H9 (cell line): ENCODE measurements around the gene GNPAT. TPM values are rescaled to one million over a fixed set of nuclear protein-coding genes. Genes with fewer than 3 reads are reported as not detected.

Experiments used
- DNase-seq: peaks from one replicate; pipeline ENCODE4 v3.0.0-alpha.2; 2017
- H2AFZ ChIP-seq: one replicate; pipeline ENCODE4 v1.6.1; 2013; ENCODE audit warnings: mild to moderate bottlenecking, low read length, control low read depth, moderate library complexity
- H2AK5ac ChIP-seq: 2 replicates; pipeline ENCODE4 v1.6.1; 2013; ENCODE audit warnings: low read length, control low read depth, mixed read lengths; ENCODE audit not compliant: insufficient read length
- H2BK120ac ChIP-seq: one replicate; pipeline ENCODE4 v1.6.1; 2013; ENCODE audit warnings: low read depth, mild to moderate bottlenecking, low read length, control low read depth, inconsistent platforms; ENCODE audit not compliant: poor library complexity, severe bottlenecking
- H2BK12ac ChIP-seq: 2 replicates; pipeline ENCODE4 v1.6.1; 2013; ENCODE audit warnings: low read length, control low read depth, mixed read lengths, low read depth; ENCODE audit not compliant: insufficient read length
- H2BK15ac ChIP-seq: 2 replicates; pipeline ENCODE4 v1.6.1; 2013; ENCODE audit warnings: low read depth, low read length, control low read depth
- H2BK20ac ChIP-seq: one replicate; pipeline ENCODE4 v1.6.1; 2013; ENCODE audit warnings: low read depth, mild to moderate bottlenecking, low read length, control low read depth, inconsistent platforms; ENCODE audit not compliant: poor library complexity, severe bottlenecking
- H2BK5ac ChIP-seq: 2 replicates; pipeline ENCODE4 v1.6.1; 2013; ENCODE audit warnings: low read length, control low read depth, mixed read lengths; ENCODE audit not compliant: insufficient read length
- H3K14ac ChIP-seq: 2 replicates; pipeline ENCODE4 v1.6.1; 2013; ENCODE audit warnings: low read length, control low read depth; ENCODE audit not compliant: insufficient read depth
- H3K18ac ChIP-seq: 2 replicates; pipeline ENCODE4 v1.6.1; 2013; ENCODE audit warnings: low read depth, mild to moderate bottlenecking, mixed read lengths, low read length, control low read depth; ENCODE audit not compliant: insufficient read length
- H3K23ac ChIP-seq: 2 replicates; pipeline ENCODE4 v1.6.1; 2013; ENCODE audit warnings: low read length, control low read depth, mixed read lengths, low read depth; ENCODE audit not compliant: insufficient read length
- H3K23me2 ChIP-seq: 2 replicates; pipeline ENCODE4 v1.6.1; 2013; ENCODE audit warnings: low read depth, mild to moderate bottlenecking, mixed read lengths, low read length, control low read depth; ENCODE audit not compliant: insufficient read length, poor library complexity, severe bottlenecking
- H3K27ac ChIP-seq: 2 replicates; pipeline ENCODE4 v1.5.1; 2013; ENCODE audit warnings: low read length, control low read depth, mixed read lengths, low read depth; ENCODE audit not compliant: insufficient read length
- H3K27me3 ChIP-seq: 2 replicates; pipeline ENCODE4 v1.6.1; 2013; ENCODE audit warnings: low read length, control low read depth, inconsistent platforms; ENCODE audit not compliant: insufficient read depth
- H3K4ac ChIP-seq: 2 replicates; pipeline ENCODE4 v1.6.1; 2013; ENCODE audit warnings: low read depth, mild to moderate bottlenecking, control low read depth, inconsistent platforms, low read length, moderate library complexity
- H3K4me1 ChIP-seq: 2 replicates; pipeline ENCODE4 v1.6.1; 2013; ENCODE audit warnings: low read length, control low read depth, inconsistent platforms; ENCODE audit not compliant: insufficient read depth
- H3K4me2 ChIP-seq: 2 replicates; pipeline ENCODE4 v1.6.1; 2013; ENCODE audit warnings: low read length, control low read depth, mixed read lengths; ENCODE audit not compliant: insufficient read length, insufficient read depth
- H3K56ac ChIP-seq: 2 replicates; pipeline ENCODE4 v1.6.1; 2013; ENCODE audit warnings: low read depth, mild to moderate bottlenecking, mixed read lengths, low read length, control low read depth; ENCODE audit not compliant: insufficient read length
- H3K79me1 ChIP-seq: 2 replicates; pipeline ENCODE4 v1.6.1; 2013; ENCODE audit warnings: low read depth, mild to moderate bottlenecking, moderate library complexity, low read length, control low read depth, inconsistent platforms; ENCODE audit not compliant: insufficient read depth, poor library complexity, severe bottlenecking
- H3K79me2 ChIP-seq: 2 replicates; pipeline ENCODE4 v1.6.1; 2013; ENCODE audit warnings: low read length, control low read depth, inconsistent platforms; ENCODE audit not compliant: insufficient read depth
- H3K9ac ChIP-seq: 2 replicates; pipeline ENCODE4 v1.6.1; 2013; ENCODE audit warnings: low read length, control low read depth, mixed read lengths; ENCODE audit not compliant: insufficient read length; ENCODE audit errors: extremely low read depth
- H3K9me3 ChIP-seq: one replicate; pipeline ENCODE4 v1.6.1; 2013; ENCODE audit warnings: low read depth, low read length, inconsistent platforms; ENCODE audit not compliant: control insufficient read depth
- H3T11ph ChIP-seq: one replicate; pipeline ENCODE4 v1.6.1; 2013; ENCODE audit warnings: mild to moderate bottlenecking, low read length, control low read depth, inconsistent platforms
- H4K20me1 ChIP-seq: one replicate; pipeline ENCODE4 v1.6.1; 2013; ENCODE audit not compliant: control insufficient read depth, insufficient read length, insufficient read depth
- H4K5ac ChIP-seq: 2 replicates; pipeline ENCODE4 v1.6.1; 2013; ENCODE audit warnings: low read depth, mild to moderate bottlenecking, mixed read lengths, low read length, control low read depth; ENCODE audit not compliant: insufficient read length
- H4K8ac ChIP-seq: replicated peaks from 2 replicates; pipeline ENCODE4 v1.6.1; 2013; ENCODE audit warnings: low read length, control low read depth, mixed read lengths, low read depth; ENCODE audit not compliant: insufficient read length
- H4K91ac ChIP-seq: 2 replicates; pipeline ENCODE4 v1.6.1; 2013; ENCODE audit warnings: low read depth, mild to moderate bottlenecking, moderate library complexity, mixed read lengths, low read length, control low read depth; ENCODE audit not compliant: insufficient read length
- H3K27ac Mint-ChIP-seq, 3 experiments: 2 replicates in 2 of 3; 3 replicates in 1 of 3; pipeline ENCODE4 v1.8.0; 2020 to 2021; ENCODE audit warnings: mixed read lengths in 3 of 3, mild to moderate bottlenecking in 1 of 3, moderate library complexity in 1 of 3
- H3K27me3 Mint-ChIP-seq: 2 replicates; pipeline ENCODE4 v1.8.0; 2021; ENCODE audit warnings: low read depth, mild to moderate bottlenecking, moderate library complexity, mixed read lengths
- H3K36me3 Mint-ChIP-seq, 3 experiments: 2 replicates in 2 of 3; 3 replicates in 1 of 3; pipeline ENCODE4 v1.8.0; 2020 to 2021; ENCODE audit warnings: low read depth in 3 of 3, mixed read lengths in 3 of 3; ENCODE audit not compliant: insufficient read depth in 1 of 3
- H3K4me1 Mint-ChIP-seq, 2 experiments: 2 replicates each; pipeline ENCODE4 v1.8.0; 2020; ENCODE audit warnings: mixed read lengths in 2 of 2
- H3K4me3 Mint-ChIP-seq, 2 experiments: 2 replicates in 1 of 2; 3 replicates in 1 of 2; pipeline ENCODE4 v1.8.0; 2020 to 2021; ENCODE audit warnings: mild to moderate bottlenecking in 2 of 2, mixed read lengths in 2 of 2, moderate library complexity in 1 of 2
- H3K9me3 Mint-ChIP-seq, 2 experiments: 2 replicates in 1 of 2; 3 replicates in 1 of 2; pipeline ENCODE4 v1.8.0; 2020; ENCODE audit warnings: mild to moderate bottlenecking in 2 of 2, mixed read lengths in 2 of 2, moderate library complexity in 1 of 2
- WGBS: extraction: QIAGEN DNeasy Blood & Tissue Kit; methylation state at CpG from one replicate; pipeline ENCODE4 v1.1.7; 2013; ENCODE audit warnings: missing lambda C conversion rate, low lambda C conversion rate, mixed read lengths; ENCODE audit not compliant: insufficient read length; ENCODE audit errors: extremely low coverage; 5-methylcytosine and 5-hydroxymethylcytosine counted together
- total RNA-seq: library from RNA; stranded (reverse); gene quantifications from 2 replicates; pipeline ENCODE4 v1.2.1, GENCODE V29; 2021
- TF ChIP-seq, protein P1 (sequence below): fragments of 200-600 bp; sonication (generic); conservative IDR thresholded peaks from 3 replicates; pipeline ENCODE4 v1.8.0; 2021; ENCODE audit warnings: antibody characterized with exemption, mild to moderate bottlenecking

The GNPAT gene
- total RNA-seq, 1 experiment from 2014 or later = 38.1 TPM

DNA sequence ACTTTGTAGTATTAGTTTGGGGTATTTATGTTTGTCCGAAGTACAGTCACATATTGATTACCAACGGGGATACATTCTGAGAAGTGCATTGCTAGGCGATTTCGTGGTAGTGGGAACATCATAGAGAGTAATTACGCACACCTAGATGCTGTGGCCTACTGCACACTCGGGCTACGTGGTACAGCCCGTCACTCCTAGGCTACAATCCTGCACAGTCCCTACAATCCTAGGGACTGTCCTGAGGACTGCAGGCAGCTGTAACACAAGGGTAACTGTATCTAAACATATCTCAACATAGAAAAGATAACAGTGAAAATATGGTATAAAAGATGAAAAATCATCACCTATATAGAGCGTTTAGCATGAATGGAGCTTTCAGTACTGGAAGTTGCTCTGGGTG is 78.1 kb downstream of the GNPAT start:
- Mint-ChIP-seq H3K27me3 (no peaks in the 10 kb centered on the region; the same call in 1 of the 2 replicates), H3K9me3 (no peaks in the 10 kb centered on the region), H3K4me3 (no peak overlapping the region), H3K27ac (no peak overlapping the region; a peak in 1 of 7 replicates), H3K36me3 (no peaks in the 10 kb centered on the region), H3K4me1 (peaks cover 3% of the 10 kb centered on the region in 2 experiments; a peak in 3 of 4 replicates)
- TF ChIP-seq, protein P1, sequence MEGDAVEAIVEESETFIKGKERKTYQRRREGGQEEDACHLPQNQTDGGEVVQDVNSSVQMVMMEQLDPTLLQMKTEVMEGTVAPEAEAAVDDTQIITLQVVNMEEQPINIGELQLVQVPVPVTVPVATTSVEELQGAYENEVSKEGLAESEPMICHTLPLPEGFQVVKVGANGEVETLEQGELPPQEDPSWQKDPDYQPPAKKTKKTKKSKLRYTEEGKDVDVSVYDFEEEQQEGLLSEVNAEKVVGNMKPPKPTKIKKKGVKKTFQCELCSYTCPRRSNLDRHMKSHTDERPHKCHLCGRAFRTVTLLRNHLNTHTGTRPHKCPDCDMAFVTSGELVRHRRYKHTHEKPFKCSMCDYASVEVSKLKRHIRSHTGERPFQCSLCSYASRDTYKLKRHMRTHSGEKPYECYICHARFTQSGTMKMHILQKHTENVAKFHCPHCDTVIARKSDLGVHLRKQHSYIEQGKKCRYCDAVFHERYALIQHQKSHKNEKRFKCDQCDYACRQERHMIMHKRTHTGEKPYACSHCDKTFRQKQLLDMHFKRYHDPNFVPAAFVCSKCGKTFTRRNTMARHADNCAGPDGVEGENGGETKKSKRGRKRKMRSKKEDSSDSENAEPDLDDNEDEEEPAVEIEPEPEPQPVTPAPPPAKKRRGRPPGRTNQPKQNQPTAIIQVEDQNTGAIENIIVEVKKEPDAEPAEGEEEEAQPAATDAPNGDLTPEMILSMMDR = no peak
- Histone ChIP-seq H2BK5ac (no peak overlapping the region), H2BK15ac (no peak overlapping the region), H3K9me3 (no peaks in the 10 kb centered on the region), H3K56ac (no peak overlapping the region), H3K27ac (no peak overlapping the region), H3K23ac (no peak overlapping the region), H3K23me2 (no peaks in the 10 kb centered on the region), H3K4me2 (no peak overlapping the region), H4K20me1 (no peaks in the 10 kb centered on the region), H3K79me2 (no peaks in the 10 kb centered on the region), H3K9ac (no peak overlapping the region), H4K5ac (no peak overlapping the region), H3K79me1 (no peaks in the 10 kb centered on the region), H3K4me1 (no peaks in the 10 kb centered on the region), H2BK12ac (no peak overlapping the region), H4K8ac (no peak overlapping the region), H2AFZ (no peak overlapping the region), H3K27me3 (no peaks in the 10 kb centered on the region), H2BK120ac (no peak overlapping the region), H3K4ac (no peak overlapping the region), H3K14ac (no peak overlapping the region), H2BK20ac (no peak overlapping the region), H4K91ac (no peak overlapping the region), H3T11ph (no peak overlapping the region), H3K18ac (no peak overlapping the region), H2AK5ac (no peak overlapping the region)
- DNase-seq = no peak
- no CpG with 5 or more reads among the region's 9 CpGs for WGBS
